ENCODE data around the gene CHD8. TPM values are rescaled to one million over a fixed set of nuclear protein-coding genes. Genes with fewer than 3 reads are reported as not detected.
A peak's percentile ranks its signal among the peaks of the same experiment; 100 is the strongest.

The CHD8 gene
- total RNA-seq, 1 donor from 2014 or later: 146 TPM

- Mint-ChIP-seq H3K27ac (ENCODE audit: unreplicated experiment) (peak within 1 kb of the TSS; percentile 95), H3K27me3 (ENCODE audit: unreplicated experiment) (peaks cover 4% of the 10 kb centered on the region), H3K9me3 (ENCODE audit: unreplicated experiment) (peaks cover 7% of the 10 kb centered on the region), H3K36me3 (ENCODE audit: unreplicated experiment) (no peaks in the 10 kb centered on the region), H3K4me1 (ENCODE audit: low read depth, unreplicated experiment) (peaks cover 8% of the 10 kb centered on the region), H3K4me3 (ENCODE audit: unreplicated experiment) (peak within 1 kb of the TSS; percentile 100)
- TF ChIP-seq, protein P1, sequence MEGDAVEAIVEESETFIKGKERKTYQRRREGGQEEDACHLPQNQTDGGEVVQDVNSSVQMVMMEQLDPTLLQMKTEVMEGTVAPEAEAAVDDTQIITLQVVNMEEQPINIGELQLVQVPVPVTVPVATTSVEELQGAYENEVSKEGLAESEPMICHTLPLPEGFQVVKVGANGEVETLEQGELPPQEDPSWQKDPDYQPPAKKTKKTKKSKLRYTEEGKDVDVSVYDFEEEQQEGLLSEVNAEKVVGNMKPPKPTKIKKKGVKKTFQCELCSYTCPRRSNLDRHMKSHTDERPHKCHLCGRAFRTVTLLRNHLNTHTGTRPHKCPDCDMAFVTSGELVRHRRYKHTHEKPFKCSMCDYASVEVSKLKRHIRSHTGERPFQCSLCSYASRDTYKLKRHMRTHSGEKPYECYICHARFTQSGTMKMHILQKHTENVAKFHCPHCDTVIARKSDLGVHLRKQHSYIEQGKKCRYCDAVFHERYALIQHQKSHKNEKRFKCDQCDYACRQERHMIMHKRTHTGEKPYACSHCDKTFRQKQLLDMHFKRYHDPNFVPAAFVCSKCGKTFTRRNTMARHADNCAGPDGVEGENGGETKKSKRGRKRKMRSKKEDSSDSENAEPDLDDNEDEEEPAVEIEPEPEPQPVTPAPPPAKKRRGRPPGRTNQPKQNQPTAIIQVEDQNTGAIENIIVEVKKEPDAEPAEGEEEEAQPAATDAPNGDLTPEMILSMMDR (IDR thresholded peaks at IDR 0.05; ENCODE audit: partially characterized antibody, unreplicated experiment): no peak
- peak; percentile 94 for DNase-seq
Measured at GRCh38 chr14:21383848-21384493, 72.0 kb downstream of the CHD8 start, which contains the start of gene SUPT16H. Gene SUPT16H (minus strand): TSS chr14:21384019. CDS start chr14:21383927, 92 bp downstream.

- H3K27me3 Mint-ChIP-seq (ENCODE audit: unreplicated experiment): peaks cover 4% of the 10 kb centered on the region
- H3K27ac Mint-ChIP-seq (ENCODE audit: unreplicated experiment): peak overlapping the region; percentile 95
- TF ChIP-seq, protein P1 (IDR thresholded peaks at IDR 0.05; ENCODE audit: partially characterized antibody, unreplicated experiment): no peak
- peaks cover 8% of the 10 kb centered on the region for H3K4me1 Mint-ChIP-seq (ENCODE audit: low read depth, unreplicated experiment)
- DNase-seq: peak; percentile 53
- peak overlapping the region; percentile 100 for H3K4me3 Mint-ChIP-seq (ENCODE audit: unreplicated experiment)
- H3K9me3 Mint-ChIP-seq (ENCODE audit: unreplicated experiment): peaks cover 6% of the 10 kb centered on the region
- H3K36me3 Mint-ChIP-seq (ENCODE audit: unreplicated experiment): no peaks in the 10 kb centered on the region
Measured at GRCh38 chr14:21382886-21383847, 72.8 kb downstream of the CHD8 start.

- Mint-ChIP-seq H3K9me3 (ENCODE audit: unreplicated experiment) (peaks cover 5% of the 10 kb centered on the region), H3K27ac (ENCODE audit: unreplicated experiment) (peak overlapping the region; percentile 80), H3K4me1 (ENCODE audit: low read depth, unreplicated experiment) (peaks cover 8% of the 10 kb centered on the region), H3K27me3 (ENCODE audit: unreplicated experiment) (peaks cover 4% of the 10 kb centered on the region), H3K4me3 (ENCODE audit: unreplicated experiment) (peak overlapping the region; percentile 100), H3K36me3 (ENCODE audit: unreplicated experiment) (no peaks in the 10 kb centered on the region)
- DNase-seq: no peak
- TF ChIP-seq, protein P1 (IDR thresholded peaks at IDR 0.05; ENCODE audit: partially characterized antibody, unreplicated experiment): no peak
Measured at GRCh38 chr14:21382095-21382494, 73.8 kb downstream of the CHD8 start.

DNA sequence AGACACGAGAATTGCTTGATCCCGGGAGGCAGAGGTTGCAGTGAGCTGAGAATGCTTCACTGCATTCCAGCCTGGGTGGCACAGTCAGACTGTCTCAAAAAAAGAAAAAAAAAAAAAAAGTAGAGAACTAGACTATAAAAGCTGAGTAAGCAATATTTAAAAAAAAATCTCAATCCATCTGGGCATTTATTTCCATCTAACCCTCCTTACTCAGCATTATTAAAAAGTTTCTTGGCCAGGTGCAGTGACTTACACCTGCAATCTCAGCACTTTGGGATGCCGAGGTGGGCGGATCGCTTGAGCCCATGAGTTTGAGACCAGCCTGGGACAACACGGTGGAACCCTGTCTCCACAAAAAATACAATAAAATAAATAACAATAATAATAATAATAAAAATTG, 76.6 kb downstream of the CHD8 start:
- Mint-ChIP-seq H3K27ac (ENCODE audit: unreplicated experiment) (no peak overlapping the region), H3K9me3 (ENCODE audit: unreplicated experiment) (peaks cover 5% of the 10 kb centered on the region), H3K4me3 (ENCODE audit: unreplicated experiment) (no peak overlapping the region), H3K27me3 (ENCODE audit: unreplicated experiment) (peaks cover 4% of the 10 kb centered on the region), H3K4me1 (ENCODE audit: low read depth, unreplicated experiment) (peaks cover 8% of the 10 kb centered on the region), H3K36me3 (ENCODE audit: unreplicated experiment) (no peaks in the 10 kb centered on the region)
- DNase-seq: no peak
- TF ChIP-seq, protein P1 (IDR thresholded peaks at IDR 0.05; ENCODE audit: partially characterized antibody, unreplicated experiment): no peak

Measured in glutamatergic neuron (in vitro differentiated cells).